H1 (cell line): ENCODE results near the gene TIMM29. TPM values are rescaled to one million over a fixed set of nuclear protein-coding genes. Genes with fewer than 3 reads are reported as not detected.

Experiments used
- CTCF ChIA-PET: fragments of 300-600 bp; sonication (Branson Sonifier 250); formaldehyde crosslinking; loops from one replicate; lab custom pipeline; 2021; ENCODE audit not compliant: partially characterized antibody; lab: Charles Lee
- POLR2A ChIA-PET: fragments of 300-600 bp; sonication (Branson Sonifier 250); formaldehyde crosslinking; loops from one replicate; lab custom pipeline; 2021; ENCODE audit warnings: inconsistent platforms; ENCODE audit not compliant: partially characterized antibody; lab: Charles Lee
- DNase-seq, 2 experiments: peaks; one replicate each; pipeline versions ENCODE4 v3.0.0 to v3.0.0-alpha.2; 2010 to 2022; ENCODE audit warnings: low spot score in 2 of 2, low read depth in 1 of 2, mixed read lengths in 1 of 2
- FAIRE-seq: peaks from 2 replicates; lab custom pipeline; 2011; peaks lifted over from hg19 to GRCh38; lab: Jason Lieb, UNC
- H2AFZ ChIP-seq: 2 replicates; pipeline ENCODE4 v1.8.1; 2012; ENCODE audit warnings: low read length, inconsistent platforms
- H2AK5ac ChIP-seq: 2 replicates; pipeline ENCODE4 v1.6.1; 2013; ENCODE audit warnings: low read depth, low read length
- H2BK120ac ChIP-seq: replicated peaks from 2 replicates; pipeline ENCODE3; 2013; ENCODE audit warnings: low read depth, low read length, inconsistent platforms
- H2BK12ac ChIP-seq: 2 replicates; pipeline ENCODE4 v1.6.1; 2013; ENCODE audit warnings: low read depth, low read length
- H2BK15ac ChIP-seq: 2 replicates; pipeline ENCODE4 v1.6.1; 2013; ENCODE audit warnings: low read length
- H2BK20ac ChIP-seq: 2 replicates; pipeline ENCODE4 v1.6.1; 2013; ENCODE audit warnings: low read length
- H2BK5ac ChIP-seq: 2 replicates; pipeline ENCODE4 v1.6.1; 2013; ENCODE audit warnings: low read depth, low read length
- H3K14ac ChIP-seq: 2 replicates; pipeline ENCODE4 v1.6.1; 2013; ENCODE audit warnings: inconsistent platforms; ENCODE audit not compliant: insufficient read length
- H3K18ac ChIP-seq: 2 replicates; pipeline ENCODE4 v1.6.1; 2013; ENCODE audit warnings: low read length; ENCODE audit errors: extremely low read depth
- H3K23ac ChIP-seq: 2 replicates; pipeline ENCODE4 v1.6.1; 2013; ENCODE audit warnings: inconsistent platforms; ENCODE audit not compliant: insufficient read length
- H3K23me2 ChIP-seq: 2 replicates; pipeline ENCODE4 v1.6.1; 2013; ENCODE audit warnings: low read depth, low read length
- H3K27ac ChIP-seq: 2 replicates; pipeline ENCODE4 v1.6.1; 2011; ENCODE audit warnings: low read depth, low read length, inconsistent platforms
- H3K27me3 ChIP-seq, 4 experiments: replicated peaks in 1 of 4; 1 replicate in 1 of 4; 2 replicates in 3 of 4; pipeline versions ENCODE4 v1.6.1 to v1.8.1; 2011 to 2013; ENCODE audit warnings: low read length in 3 of 4, mild to moderate bottlenecking in 3 of 4, inconsistent platforms in 2 of 4, mixed read lengths in 2 of 4, moderate library complexity in 1 of 4; ENCODE audit not compliant: control insufficient read depth in 3 of 4, insufficient read depth in 3 of 4; ENCODE audit errors: extremely low read depth in 1 of 4
- H3K36me3 ChIP-seq, 4 experiments: 2 replicates each; pipeline versions ENCODE4 v1.6.1 to v1.8.1; 2011 to 2013; ENCODE audit warnings: mild to moderate bottlenecking in 4 of 4, low read length in 3 of 4, moderate library complexity in 2 of 4, control low read depth in 1 of 4, inconsistent platforms in 1 of 4; ENCODE audit not compliant: insufficient read depth in 4 of 4, control insufficient read depth in 2 of 4
- H3K4ac ChIP-seq: replicated peaks from 2 replicates; pipeline ENCODE3; 2013; ENCODE audit warnings: low read length, low read depth, mixed read lengths, inconsistent platforms; ENCODE audit not compliant: insufficient read length
- H3K4me1 ChIP-seq, 4 experiments: replicated peaks in 1 of 4; 1 replicate in 1 of 4; 2 replicates in 3 of 4; pipeline versions ENCODE4 v1.6.1 to v1.8.1; 2011 to 2013; ENCODE audit warnings: low read length in 3 of 4, inconsistent platforms in 2 of 4, mixed read lengths in 1 of 4; ENCODE audit not compliant: insufficient read depth in 4 of 4, control insufficient read depth in 3 of 4
- H3K4me2 ChIP-seq, 2 experiments: 2 replicates each; pipeline versions ENCODE4 v1.6.1 to v1.8.1; 2011 to 2013; ENCODE audit warnings: low read depth in 2 of 2, low read length in 2 of 2, control low read depth in 1 of 2, inconsistent platforms in 1 of 2, mild to moderate bottlenecking in 1 of 2; ENCODE audit not compliant: insufficient read depth in 1 of 2
- H3K4me3 ChIP-seq, 4 experiments: fragments of 200-600, 300-600 bp in 1 of 4; sonication (generic), shearing (Covaris generic), sonication (Bioruptor Twin) in 1 of 4; 2 replicates each; pipeline versions ENCODE4 v1.5.1 to v1.8.1; 2011 to 2016; ENCODE audit warnings: low read length in 4 of 4, low read depth in 3 of 4, control low read depth in 2 of 4, inconsistent platforms in 2 of 4, mild to moderate bottlenecking in 2 of 4, mixed read lengths in 1 of 4, moderate library complexity in 1 of 4; ENCODE audit not compliant: insufficient read depth in 2 of 4; ENCODE audit errors: extremely low read depth in 1 of 4
- H3K56ac ChIP-seq: replicated peaks from 2 replicates; pipeline ENCODE3; 2013; ENCODE audit warnings: low read depth, mild to moderate bottlenecking, mixed read lengths, low read length, inconsistent platforms; ENCODE audit not compliant: insufficient read length
- H3K79me1 ChIP-seq: 2 replicates; pipeline ENCODE4 v1.6.1; 2013; ENCODE audit warnings: low read depth, low read length, control low read depth
- H3K79me2 ChIP-seq, 2 experiments: 2 replicates each; pipeline versions ENCODE4 v1.6.1 to v1.8.1; 2012 to 2013; ENCODE audit warnings: low read length in 2 of 2, mild to moderate bottlenecking in 2 of 2, inconsistent platforms in 1 of 2; ENCODE audit not compliant: insufficient read depth in 2 of 2, control insufficient read depth in 1 of 2
- H3K9ac ChIP-seq, 4 experiments: replicated peaks in 1 of 4; 1 replicate in 1 of 4; 2 replicates in 3 of 4; pipeline versions ENCODE4 v1.6.1 to v1.8.1; 2011 to 2013; ENCODE audit warnings: low read depth in 3 of 4, low read length in 3 of 4, control low read depth in 2 of 4, mild to moderate bottlenecking in 2 of 4, moderate library complexity in 2 of 4, inconsistent platforms in 1 of 4; ENCODE audit errors: extremely low read depth in 1 of 4
- H3K9me3 ChIP-seq, 2 experiments: 2 replicates each; pipeline versions ENCODE4 v1.6.1 to v1.8.1; 2012 to 2013; ENCODE audit warnings: mild to moderate bottlenecking in 2 of 2, moderate library complexity in 2 of 2, control low read depth in 1 of 2, inconsistent platforms in 1 of 2, low read depth in 1 of 2, low read length in 1 of 2, mixed read lengths in 1 of 2; ENCODE audit not compliant: insufficient read depth in 2 of 2
- H4K20me1 ChIP-seq, 2 experiments: replicated peaks in 1 of 2; 2 replicates each; pipeline versions ENCODE3 to v1.8.1; 2011 to 2013; ENCODE audit warnings: inconsistent platforms in 2 of 2, low read length in 2 of 2, mild to moderate bottlenecking in 1 of 2; ENCODE audit not compliant: insufficient read depth in 2 of 2, control insufficient read depth in 1 of 2
- H4K5ac ChIP-seq: 2 replicates; pipeline ENCODE4 v1.6.1; 2013; ENCODE audit warnings: low read length, low read depth, mixed read lengths, inconsistent platforms; ENCODE audit not compliant: insufficient read length
- H4K8ac ChIP-seq: 2 replicates; pipeline ENCODE4 v1.8.0; 2013; ENCODE audit warnings: mild to moderate bottlenecking, moderate library complexity, low read length, inconsistent platforms; ENCODE audit not compliant: insufficient read depth; ENCODE audit errors: extremely low read depth
- H4K91ac ChIP-seq: replicated peaks from 2 replicates; pipeline ENCODE3; 2013; ENCODE audit warnings: low read length, mixed read lengths, inconsistent platforms; ENCODE audit not compliant: insufficient read length
- ATF3 ChIP-seq: IDR thresholded peaks from 2 replicates; pipeline ENCODE4 v1.6.1; 2011; ENCODE audit warnings: low read depth, mild to moderate bottlenecking, low read length; ENCODE audit not compliant: insufficient read depth
- BACH1 ChIP-seq: IDR thresholded peaks from 2 replicates; pipeline ENCODE4 v1.6.1; 2012; ENCODE audit warnings: low read length, improper control_type of control experiment
- BCL11A ChIP-seq, 2 experiments: IDR thresholded peaks; one replicate each; pipeline ENCODE4 v1.6.1; 2011; ENCODE audit warnings: low read depth in 2 of 2, low read length in 2 of 2, mild to moderate bottlenecking in 2 of 2
- BRCA1 ChIP-seq: IDR thresholded peaks from 2 replicates; pipeline ENCODE4 v1.6.1; 2012; ENCODE audit warnings: low read depth, low read length, improper control_type of control experiment
- EGR1 ChIP-seq: IDR thresholded peaks from 2 replicates; pipeline ENCODE4 v1.6.1; 2011; ENCODE audit warnings: low read depth, low read length, borderline replicate concordance
- KDM1A ChIP-seq: fragments of 200-600, 300-600 bp; sonication (generic); IDR thresholded peaks from 2 replicates; pipeline ENCODE4 v1.7.1; 2016; ENCODE audit warnings: mild to moderate bottlenecking, low read length, borderline replicate concordance
- KDM5A ChIP-seq: fragments of 200-600 bp; IDR thresholded peaks from 2 replicates; pipeline ENCODE4 v1.7.1; 2012; ENCODE audit warnings: mild to moderate bottlenecking, low read length, inconsistent platforms, mixed read lengths
- NANOG ChIP-seq: IDR thresholded peaks from 2 replicates; pipeline ENCODE4 v1.6.1; 2011; ENCODE audit warnings: low read length, low read depth, mild to moderate bottlenecking, inconsistent platforms; ENCODE audit not compliant: insufficient read depth, poor library complexity, severe bottlenecking
- TCF12 ChIP-seq: IDR thresholded peaks from 2 replicates; pipeline ENCODE4 v1.6.1; 2011; ENCODE audit warnings: low read depth, mild to moderate bottlenecking, low read length
- ZNF274 ChIP-seq: IDR thresholded peaks from 2 replicates; pipeline ENCODE4 v1.7.0; 2012; ENCODE audit warnings: low read length, borderline replicate concordance; ENCODE audit errors: extremely low read depth
- WGBS, 2 experiments: shearing (Covaris generic) in 1 of 2; methylation state at CpG; one replicate each; pipeline versions ENCODE4 v1.1.6 to v1.1.7; 2013 to 2015; ENCODE audit warnings: low lambda C conversion rate in 2 of 2, mixed read lengths in 2 of 2, inconsistent platforms in 1 of 2, low coverage in 1 of 2, missing lambda C conversion rate in 1 of 2; ENCODE audit not compliant: insufficient replicate concordance in 2 of 2, insufficient coverage in 1 of 2, insufficient read length in 1 of 2; ENCODE audit errors: extremely low coverage in 1 of 2, missing lambda C conversion rate in 1 of 2; 5-methylcytosine and 5-hydroxymethylcytosine counted together
- polyA plus RNA-seq, 7 experiments: library from polyadenylated mRNA; depleted of rRNA in 3 of 7; stranded (reverse) in 5 of 7; unstranded in 2 of 7; fragments of >200 nt in 5 of 7; fragments of 200-250 nt in 2 of 7; gene quantifications; 1 replicate in 5 of 7; 2 replicates in 1 of 7; 4 replicates in 1 of 7; pipeline versions ENCODE4 v1.2.1 to v1.2.3, GENCODE V29; 2011 to 2013; ENCODE audit warnings: missing spikeins in 2 of 7, mixed read lengths in 2 of 7
- total RNA-seq: library from RNA; stranded (reverse); fragmentation: NEBNext Ultra II Directional; extraction: Animal tissue kit (Norgen Biotek cat#: 25700); gene quantifications from 2 replicates; pipeline ENCODE4 v1.2.1, GENCODE V29; 2021

The TIMM29 gene
- total and polyA plus RNA-seq, 2 of the 8 experiments (the other 6 are each of a cell fraction or from before 2014, with no cell fraction given): 15.9 to 24.0 TPM

- Histone ChIP-seq H3K79me2 (peaks cover 0 to 74% of the 10 kb centered on the region in 2 experiments; a peak in 2 of 4 replicates), H4K8ac (peak overlapping the region; percentile 88), H3K56ac (no peak overlapping the region), H4K91ac (no peak overlapping the region), H2BK5ac (no peak overlapping the region), H2BK15ac (no peak overlapping the region), H2BK120ac (no peak overlapping the region), H2AFZ (no peak overlapping the region), H4K5ac (no peak overlapping the region), H3K18ac (peak overlapping the region; percentile 29; the same call in 1 of the 2 replicates), H3K4me1 (peaks cover 18 to 49% (median 42%) of the 10 kb centered on the region in 4 experiments), H3K4me3 (no peak overlapping the region), H3K9me3 (no peaks in the 10 kb centered on the region), H3K79me1 (peaks cover 33% of the 10 kb centered on the region), H3K27me3 (no peaks in the 10 kb centered on the region), H3K27ac (no peak overlapping the region), H2BK20ac (no peak overlapping the region), H3K14ac (no peak overlapping the region), H3K36me3 (no peaks in the 10 kb centered on the region), H3K23ac (no peak overlapping the region), H4K20me1 (peaks cover 2 to 24% of the 10 kb centered on the region in 2 experiments), H3K4me2 (peak overlapping the region in 1 of 2 experiments; percentile 15; a peak in 1 of 4 replicates), H3K9ac (no peak overlapping the region), H3K23me2 (no peaks in the 10 kb centered on the region), H2AK5ac (no peak overlapping the region), H2BK12ac (no peak overlapping the region), H3K4ac (no peak overlapping the region)
- 90% methylated on average over 13 of the region's 13 CpGs; no CpG with 5 or more reads in 1 of the 2 experiments for WGBS, 2 experiments
- DNase-seq: no peak
- ChIA-PET CTCF (interaction anchor here (0.8 to 5.4 kb wide), 4 partner anchors 10 to 35 kb away, joined by 3 to 29 read pairs (median 4); no protein-coding TSS in a partner anchor), POLR2A (interaction anchor here (0.8 to 6.8 kb wide), 4 partner anchors 13 to 28 kb away, joined by 3 to 72 read pairs (median 4); no protein-coding TSS in a partner anchor)
- FAIRE-seq: no peak
- TF ChIP-seq KDM5A: no peak
- TF ChIP-seq ZNF274: no peak
- TF ChIP-seq KDM1A: no peak
- TF ChIP-seq BRCA1: no peak
- TF ChIP-seq BACH1: no peak
- TF ChIP-seq NANOG: no peak
- no peak for TF ChIP-seq BCL11A (IDR thresholded peaks at IDR 0.05; ENCODE audit: low read depth in 2 of 2, low read length in 2 of 2)
- TF ChIP-seq ATF3: no peak
- TF ChIP-seq TCF12: no peak
- no peak for TF ChIP-seq EGR1
Measured at GRCh38 chr19:10892256-10892655, 36.4 kb upstream of the TIMM29 start.
